Measurements from ENCODE around the gene CYSLTR2. TPM values are rescaled to one million over a fixed set of nuclear protein-coding genes. Genes with fewer than 3 reads are reported as not detected.

Gene CYSLTR2
- total and polyA plus RNA-seq, 9 of the 15 experiments (the other 6 are each of a cell fraction or from before 2014, with no cell fraction given) = not detected

DNA sequence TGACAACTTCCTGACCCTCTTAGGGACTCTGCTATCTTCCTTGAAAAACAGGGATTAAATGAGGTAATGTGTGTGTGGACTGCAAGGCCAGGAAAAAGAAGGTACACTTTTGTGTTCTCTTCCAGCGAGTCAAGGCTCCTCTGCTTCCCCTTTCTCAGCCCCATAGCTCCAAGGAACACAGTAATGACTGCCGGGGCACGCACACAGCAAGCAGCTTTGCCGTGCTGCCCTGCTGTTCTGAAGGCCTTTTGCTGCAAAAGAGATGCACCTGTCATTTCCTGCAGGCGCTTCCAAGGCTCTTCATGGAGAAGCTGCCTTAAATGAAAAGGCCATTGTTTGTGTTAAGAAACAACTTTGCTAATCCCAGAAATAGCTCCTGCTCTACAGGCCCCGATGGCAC is 84.6 kb downstream of the CYSLTR2 start:
- ChIA-PET CTCF (ENCODE audit: low intra/inter-chr PET ratio) (no interaction called here), POLR2A (interaction anchor here (0.6 to 1.2 kb wide), 3 partner anchors 24 to 112 kb away, joined by 3 to 4 read pairs (median 3); no protein-coding TSS in a partner anchor)
- peaks cover 0 to 4% of the 10 kb centered on the region in 2 experiments; a peak in 2 of 5 replicates for H3K27me3 ChIP-seq (ENCODE audit: control insufficient read depth in 2 of 2, insufficient read depth in 2 of 2, low read length in 2 of 2)
- no peaks in the 10 kb centered on the region for H3K36me3 ChIP-seq (ENCODE audit: control insufficient read depth, insufficient read depth, low read length)
- H3K79me2 ChIP-seq (ENCODE audit: control insufficient read depth, insufficient read depth, low read length) = no peaks in the 10 kb centered on the region
- in situ Hi-C loops (cut with MboI) (no loop called here), intact Hi-C loops (cut with micrococcal nuclease) (no loop called here)
- no peaks in the 10 kb centered on the region; the same call in 1 of the 2 replicates for H4K20me1 ChIP-seq (replicated peaks; ENCODE audit: control insufficient read depth, insufficient read depth, low read length)
- no TSS peak for BruUV-seq (replicated peaks)
- H3K4me2 ChIP-seq (ENCODE audit: insufficient read depth, low read length) = no peak overlapping the region
- no peaks in the 10 kb centered on the region for H3K4me1 ChIP-seq (replicated peaks in 1 of 2; ENCODE audit: control insufficient read depth in 2 of 2, insufficient read depth in 2 of 2, low read length in 2 of 2)
- FAIRE-seq (no peak), ATAC-seq (no peak), DNase-seq (ENCODE audit: extremely low read depth in 1 of 4, low spot score in 3 of 4) (no peak)
- H2AFZ ChIP-seq (ENCODE audit: low read depth, low read length) = no peak overlapping the region
- WGBS (ENCODE audit: insufficient coverage, low coverage, missing lambda C conversion rate) = 2% methylated on average over 6 of the region's 6 CpGs
- no peak overlapping the region for H3K4me3 ChIP-seq
- no peak for TF ChIP-seq NCOA6 (IDR thresholded peaks at IDR 0.05)
- no peak overlapping the region for H3K27ac ChIP-seq (ENCODE audit: extremely low read depth, low read depth, low read length)
- no peaks in the 10 kb centered on the region for H3K9me1 ChIP-seq (ENCODE audit: control insufficient read depth, insufficient read depth, low read length)
- H3K9me3 ChIP-seq (replicated peaks; ENCODE audit: control insufficient read depth, insufficient read depth, low read depth, low read length) = no peaks in the 10 kb centered on the region
- H3K9ac ChIP-seq (ENCODE audit: insufficient read depth in 1 of 2, low read depth in 2 of 2, low read length in 2 of 2) = no peak overlapping the region

- intact Hi-C loops (cut with micrococcal nuclease) = no loop called here
- 5% methylated on average over 9 of the region's 9 CpGs for WGBS (ENCODE audit: insufficient coverage, low coverage, missing lambda C conversion rate)
- BruUV-seq (replicated peaks) = no TSS peak
- CTCF ChIA-PET (ENCODE audit: low intra/inter-chr PET ratio) = no interaction called here
- POLR2A ChIA-PET = no interaction called here
- DNase-seq (ENCODE audit: extremely low read depth in 1 of 4, low spot score in 3 of 4) (no peak), FAIRE-seq (no peak), ATAC-seq (no peak)
- H3K9ac ChIP-seq (ENCODE audit: insufficient read depth in 1 of 2, low read depth in 2 of 2, low read length in 2 of 2) = no peak overlapping the region
- peaks cover 0 to 4% of the 10 kb centered on the region in 2 experiments; a peak in 2 of 5 replicates for H3K27me3 ChIP-seq (ENCODE audit: control insufficient read depth in 2 of 2, insufficient read depth in 2 of 2, low read length in 2 of 2)
- H3K9me1 ChIP-seq (ENCODE audit: control insufficient read depth, insufficient read depth, low read length) = no peaks in the 10 kb centered on the region
- no peak overlapping the region for H3K27ac ChIP-seq (ENCODE audit: extremely low read depth, low read depth, low read length)
- H3K36me3 ChIP-seq (ENCODE audit: control insufficient read depth, insufficient read depth, low read length) = no peaks in the 10 kb centered on the region
- in situ Hi-C loops (cut with MboI) = no loop called here
- H3K4me2 ChIP-seq (ENCODE audit: insufficient read depth, low read length) = no peak overlapping the region
- H3K9me3 ChIP-seq (replicated peaks; ENCODE audit: control insufficient read depth, insufficient read depth, low read depth, low read length) = no peaks in the 10 kb centered on the region
- H3K4me1 ChIP-seq (replicated peaks in 1 of 2; ENCODE audit: control insufficient read depth in 2 of 2, insufficient read depth in 2 of 2, low read length in 2 of 2) = no peaks in the 10 kb centered on the region
- H4K20me1 ChIP-seq (replicated peaks; ENCODE audit: control insufficient read depth, insufficient read depth, low read length) = no peaks in the 10 kb centered on the region
- no peak overlapping the region for H2AFZ ChIP-seq (ENCODE audit: low read depth, low read length)
- no peak overlapping the region for H3K4me3 ChIP-seq
- H3K79me2 ChIP-seq (ENCODE audit: control insufficient read depth, insufficient read depth, low read length) = no peaks in the 10 kb centered on the region
- TF ChIP-seq KLF10 (CRISPR knock-in tag; IDR thresholded peaks at IDR 0.05) (no peak), FOXA3 (CRISPR knock-in tag; conservative IDR thresholded peaks at IDR 0.05 in 1 of 2, IDR thresholded peaks at IDR 0.05 in 1 of 2) (no peak), CBX8 (IDR thresholded peaks at IDR 0.05; ENCODE audit: borderline replicate concordance, extremely low read depth, low read depth, low read length, poor library complexity, severe bottlenecking) (no peak), SPI1 (IDR thresholded peaks at IDR 0.05; ENCODE audit: borderline replicate concordance, low read depth, low read length) (peak; percentile 16; the same call in 1 of the 2 replicates), BRCA1 (IDR thresholded peaks at IDR 0.05) (no peak), BRCA1 (CRISPR knock-in tag; IDR thresholded peaks at IDR 0.05) (no peak), L3MBTL2 (IDR thresholded peaks at IDR 0.05) (no peak), NR2C2 (CRISPR knock-in tag; IDR thresholded peaks at IDR 0.05) (no peak), NR2C2 (tag; IDR thresholded peaks at IDR 0.05) (no peak), GTF2A2 (tag; IDR thresholded peaks at IDR 0.05) (no peak), ATF7 (IDR thresholded peaks at IDR 0.05) (peak; percentile 21; the same call in 1 of the 2 replicates), HSF4 (CRISPR knock-in tag; IDR thresholded peaks at IDR 0.05; ENCODE audit: borderline replicate concordance) (no peak), SRF (CRISPR knock-in tag; IDR thresholded peaks at IDR 0.05) (peak in 1 of 2 experiments; percentile 87; a peak in 2 of 4 replicates)
- TF ChIP-seq, protein P1, sequence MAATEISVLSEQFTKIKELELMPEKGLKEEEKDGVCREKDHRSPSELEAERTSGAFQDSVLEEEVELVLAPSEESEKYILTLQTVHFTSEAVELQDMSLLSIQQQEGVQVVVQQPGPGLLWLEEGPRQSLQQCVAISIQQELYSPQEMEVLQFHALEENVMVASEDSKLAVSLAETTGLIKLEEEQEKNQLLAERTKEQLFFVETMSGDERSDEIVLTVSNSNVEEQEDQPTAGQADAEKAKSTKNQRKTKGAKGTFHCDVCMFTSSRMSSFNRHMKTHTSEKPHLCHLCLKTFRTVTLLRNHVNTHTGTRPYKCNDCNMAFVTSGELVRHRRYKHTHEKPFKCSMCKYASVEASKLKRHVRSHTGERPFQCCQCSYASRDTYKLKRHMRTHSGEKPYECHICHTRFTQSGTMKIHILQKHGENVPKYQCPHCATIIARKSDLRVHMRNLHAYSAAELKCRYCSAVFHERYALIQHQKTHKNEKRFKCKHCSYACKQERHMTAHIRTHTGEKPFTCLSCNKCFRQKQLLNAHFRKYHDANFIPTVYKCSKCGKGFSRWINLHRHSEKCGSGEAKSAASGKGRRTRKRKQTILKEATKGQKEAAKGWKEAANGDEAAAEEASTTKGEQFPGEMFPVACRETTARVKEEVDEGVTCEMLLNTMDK (IDR thresholded peaks at IDR 0.05; ENCODE audit: borderline replicate concordance, insufficient read depth, low read depth, low read length, poor library complexity, severe bottlenecking) = no peak
These were observed 85.7 kb downstream of the CYSLTR2 start for GRCh38 chr13:48739386-48739964.

Measured in K562 (cell line).